Progenitor cell of endocrine pancreas (in vitro differentiated cells): ENCODE results near the gene LOXHD1. TPM values are rescaled to one million over a fixed set of nuclear protein-coding genes. Genes with fewer than 3 reads are reported as not detected.

Source experiments
- DNase-seq: peaks from one replicate; pipeline ENCODE4 v3.0.0; 2021; ENCODE audit warnings: low spot score; ENCODE audit not compliant: unreplicated experiment
- H3K27ac Mint-ChIP-seq: 2 replicates; pipeline ENCODE4 v1.8.0; 2021; ENCODE audit warnings: mild to moderate bottlenecking, moderate library complexity, mixed read lengths
- H3K27me3 Mint-ChIP-seq: 2 replicates; pipeline ENCODE4 v1.8.0; 2021; ENCODE audit warnings: mixed read lengths
- H3K36me3 Mint-ChIP-seq: 2 replicates; pipeline ENCODE4 v1.8.0; 2022; ENCODE audit warnings: mixed read lengths; ENCODE audit not compliant: insufficient read depth
- H3K4me1 Mint-ChIP-seq: 2 replicates; pipeline ENCODE4 v1.8.0; 2021; ENCODE audit warnings: low read depth, mixed read lengths
- H3K4me3 Mint-ChIP-seq: 2 replicates; pipeline ENCODE4 v1.8.0; 2021; ENCODE audit warnings: low read depth, mild to moderate bottlenecking, moderate library complexity, mixed read lengths
- H3K9me3 Mint-ChIP-seq: 2 replicates; pipeline ENCODE4 v1.8.0; 2021; ENCODE audit warnings: low read depth, mixed read lengths
- total RNA-seq: library from RNA; stranded (reverse); gene quantifications from 2 replicates; pipeline ENCODE4 v1.2.1, GENCODE V29; 2021
- TF ChIP-seq, protein P1 (sequence below): fragments of 200-600 bp; sonication (generic); IDR thresholded peaks from one replicate; pipeline ENCODE4 v1.5.0; 2021; ENCODE audit warnings: antibody characterized with exemption, mild to moderate bottlenecking; ENCODE audit not compliant: unreplicated experiment

The LOXHD1 gene
- total RNA-seq, 1 donor from 2014 or later: 0.36 TPM

DNA sequence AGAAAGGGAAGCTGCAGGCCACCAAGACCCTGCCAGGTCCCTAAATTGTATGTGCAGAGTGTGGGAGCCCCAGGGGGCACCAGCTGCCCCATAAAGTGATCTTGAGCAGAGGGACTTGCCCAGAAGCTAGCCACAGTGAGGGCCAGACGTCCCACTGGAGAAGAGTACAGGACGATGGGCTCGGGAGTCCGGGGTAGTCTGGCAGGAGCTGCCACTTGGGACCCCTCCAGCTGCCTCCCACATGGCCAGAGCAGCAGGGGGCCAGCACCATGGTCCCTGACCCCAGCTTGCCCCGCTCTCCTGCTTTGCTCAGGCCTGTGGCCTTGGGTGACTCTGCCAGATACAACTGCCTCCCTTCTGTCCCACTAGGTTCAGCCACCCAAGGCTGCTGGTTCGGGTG is 11.7 kb upstream of the LOXHD1 start:
- Mint-ChIP-seq H3K4me1 (no peaks in the 10 kb centered on the region), H3K27me3 (peaks cover 5% of the 10 kb centered on the region), H3K27ac (no peak overlapping the region), H3K36me3 (no peaks in the 10 kb centered on the region), H3K4me3 (no peak overlapping the region), H3K9me3 (no peaks in the 10 kb centered on the region)
- no peak for DNase-seq
- TF ChIP-seq, protein P1, sequence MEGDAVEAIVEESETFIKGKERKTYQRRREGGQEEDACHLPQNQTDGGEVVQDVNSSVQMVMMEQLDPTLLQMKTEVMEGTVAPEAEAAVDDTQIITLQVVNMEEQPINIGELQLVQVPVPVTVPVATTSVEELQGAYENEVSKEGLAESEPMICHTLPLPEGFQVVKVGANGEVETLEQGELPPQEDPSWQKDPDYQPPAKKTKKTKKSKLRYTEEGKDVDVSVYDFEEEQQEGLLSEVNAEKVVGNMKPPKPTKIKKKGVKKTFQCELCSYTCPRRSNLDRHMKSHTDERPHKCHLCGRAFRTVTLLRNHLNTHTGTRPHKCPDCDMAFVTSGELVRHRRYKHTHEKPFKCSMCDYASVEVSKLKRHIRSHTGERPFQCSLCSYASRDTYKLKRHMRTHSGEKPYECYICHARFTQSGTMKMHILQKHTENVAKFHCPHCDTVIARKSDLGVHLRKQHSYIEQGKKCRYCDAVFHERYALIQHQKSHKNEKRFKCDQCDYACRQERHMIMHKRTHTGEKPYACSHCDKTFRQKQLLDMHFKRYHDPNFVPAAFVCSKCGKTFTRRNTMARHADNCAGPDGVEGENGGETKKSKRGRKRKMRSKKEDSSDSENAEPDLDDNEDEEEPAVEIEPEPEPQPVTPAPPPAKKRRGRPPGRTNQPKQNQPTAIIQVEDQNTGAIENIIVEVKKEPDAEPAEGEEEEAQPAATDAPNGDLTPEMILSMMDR: no peak

DNA sequence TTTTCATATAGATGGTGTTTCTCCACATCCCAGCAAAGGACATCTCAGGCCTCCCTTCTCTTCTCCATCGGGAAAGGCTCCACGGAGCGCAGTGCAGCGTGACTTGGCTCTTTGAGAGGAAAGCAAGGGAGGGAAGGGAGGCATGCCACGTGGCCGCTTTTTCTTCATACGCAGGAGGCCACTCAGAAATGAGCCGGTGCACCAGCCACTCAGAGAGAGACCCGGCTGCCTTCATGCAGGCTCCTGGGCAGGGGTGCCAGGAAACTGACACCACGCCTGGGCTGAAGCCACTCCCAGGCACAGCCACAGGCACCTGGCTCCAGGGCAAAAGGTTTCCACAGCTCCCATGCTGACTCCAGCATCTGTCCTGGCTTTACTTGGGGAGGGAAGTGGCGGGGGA is 11.1 kb upstream of the LOXHD1 start:
- no peaks in the 10 kb centered on the region for H3K9me3 Mint-ChIP-seq
- no peaks in the 10 kb centered on the region for H3K4me1 Mint-ChIP-seq
- H3K4me3 Mint-ChIP-seq: no peak overlapping the region
- TF ChIP-seq, protein P1: no peak
- no peak overlapping the region for H3K27ac Mint-ChIP-seq
- peaks cover 5% of the 10 kb centered on the region for H3K27me3 Mint-ChIP-seq
- DNase-seq: no peak
- H3K36me3 Mint-ChIP-seq: no peaks in the 10 kb centered on the region

DNA sequence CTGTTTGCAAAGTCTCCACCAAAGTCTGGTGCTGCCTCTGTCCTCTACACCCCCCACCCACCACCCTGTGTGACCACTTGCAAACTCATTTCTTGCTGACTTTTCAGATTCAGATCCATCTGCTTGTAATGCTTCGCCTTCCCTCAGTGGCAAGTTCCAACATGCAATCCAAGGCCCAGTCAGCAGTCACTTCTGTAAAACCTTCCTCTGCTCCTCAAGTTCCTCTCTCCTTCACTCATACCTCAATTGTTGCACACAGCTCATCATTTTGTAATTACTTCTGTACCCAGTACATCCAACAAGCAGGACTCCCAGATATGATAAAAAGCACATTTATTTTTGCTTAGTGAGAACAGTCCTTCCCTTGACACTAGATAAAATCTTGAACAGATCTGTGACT is 6.5 kb upstream of the LOXHD1 start:
- H3K4me1 Mint-ChIP-seq: no peaks in the 10 kb centered on the region
- no peaks in the 10 kb centered on the region for H3K36me3 Mint-ChIP-seq
- H3K27ac Mint-ChIP-seq: no peak overlapping the region
- H3K4me3 Mint-ChIP-seq: no peak overlapping the region
- H3K27me3 Mint-ChIP-seq: peaks cover 2% of the 10 kb centered on the region
- no peak for DNase-seq
- H3K9me3 Mint-ChIP-seq: no peaks in the 10 kb centered on the region
- TF ChIP-seq, protein P1: no peak

- Mint-ChIP-seq H3K4me3 (no peak overlapping the region), H3K4me1 (no peaks in the 10 kb centered on the region), H3K36me3 (no peaks in the 10 kb centered on the region), H3K27ac (no peak overlapping the region), H3K9me3 (no peaks in the 10 kb centered on the region), H3K27me3 (peaks cover 11% of the 10 kb centered on the region)
- TF ChIP-seq, protein P1: no peak
- no peak for DNase-seq
These were observed 4.1 kb upstream of the LOXHD1 start for GRCh38 chr18:46660957-46661749.

DNA sequence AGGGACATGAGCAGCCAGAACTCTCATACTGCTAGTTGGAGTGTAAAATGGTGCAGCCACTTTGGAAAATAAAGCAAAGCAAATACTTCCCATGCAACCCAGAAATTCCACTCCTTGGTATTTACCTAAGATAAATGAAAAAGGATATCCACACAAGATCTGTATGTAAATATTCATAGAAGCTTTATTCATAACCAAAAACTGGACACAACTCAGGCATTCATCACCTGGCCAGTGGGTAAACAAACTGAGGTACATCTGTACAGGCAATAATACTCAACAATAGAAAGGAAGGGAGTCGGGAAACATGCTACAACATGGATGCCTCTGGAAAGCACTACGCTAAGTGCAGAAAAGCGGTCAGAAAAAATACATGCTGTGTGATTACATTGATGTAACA is 2.5 kb upstream of the LOXHD1 start:
- no peak overlapping the region for H3K27ac Mint-ChIP-seq
- peaks cover 18% of the 10 kb centered on the region for H3K27me3 Mint-ChIP-seq
- no peaks in the 10 kb centered on the region for H3K4me1 Mint-ChIP-seq
- TF ChIP-seq, protein P1: no peak
- no peaks in the 10 kb centered on the region for H3K36me3 Mint-ChIP-seq
- DNase-seq: no peak
- H3K4me3 Mint-ChIP-seq: no peak overlapping the region
- H3K9me3 Mint-ChIP-seq: no peaks in the 10 kb centered on the region
